H1 (cell line): ENCODE data around the gene DDX59. TPM values are rescaled to one million over a fixed set of nuclear protein-coding genes. Genes with fewer than 3 reads are reported as not detected.

Source experiments
- CTCF ChIA-PET: fragments of 300-600 bp; sonication (Branson Sonifier 250); formaldehyde crosslinking; loops from one replicate; lab custom pipeline; 2021; ENCODE audit not compliant: partially characterized antibody; lab: Charles Lee
- POLR2A ChIA-PET: fragments of 300-600 bp; sonication (Branson Sonifier 250); formaldehyde crosslinking; loops from one replicate; lab custom pipeline; 2021; ENCODE audit warnings: inconsistent platforms; ENCODE audit not compliant: partially characterized antibody; lab: Charles Lee
- DNase-seq, 2 experiments: peaks; one replicate each; pipeline versions ENCODE4 v3.0.0 to v3.0.0-alpha.2; 2010 to 2022; ENCODE audit warnings: low spot score in 2 of 2, low read depth in 1 of 2, mixed read lengths in 1 of 2
- FAIRE-seq: peaks from 2 replicates; lab custom pipeline; 2011; peaks lifted over from hg19 to GRCh38; lab: Jason Lieb, UNC
- H2AFZ ChIP-seq: 2 replicates; pipeline ENCODE4 v1.8.1; 2012; ENCODE audit warnings: low read length, inconsistent platforms
- H2AK5ac ChIP-seq: 2 replicates; pipeline ENCODE4 v1.6.1; 2013; ENCODE audit warnings: low read depth, low read length
- H2BK120ac ChIP-seq: replicated peaks from 2 replicates; pipeline ENCODE3; 2013; ENCODE audit warnings: low read depth, low read length, inconsistent platforms
- H2BK12ac ChIP-seq: 2 replicates; pipeline ENCODE4 v1.6.1; 2013; ENCODE audit warnings: low read depth, low read length
- H2BK15ac ChIP-seq: 2 replicates; pipeline ENCODE4 v1.6.1; 2013; ENCODE audit warnings: low read length
- H2BK20ac ChIP-seq: 2 replicates; pipeline ENCODE4 v1.6.1; 2013; ENCODE audit warnings: low read length
- H2BK5ac ChIP-seq: 2 replicates; pipeline ENCODE4 v1.6.1; 2013; ENCODE audit warnings: low read depth, low read length
- H3K14ac ChIP-seq: 2 replicates; pipeline ENCODE4 v1.6.1; 2013; ENCODE audit warnings: inconsistent platforms; ENCODE audit not compliant: insufficient read length
- H3K18ac ChIP-seq: 2 replicates; pipeline ENCODE4 v1.6.1; 2013; ENCODE audit warnings: low read length; ENCODE audit errors: extremely low read depth
- H3K23ac ChIP-seq: 2 replicates; pipeline ENCODE4 v1.6.1; 2013; ENCODE audit warnings: inconsistent platforms; ENCODE audit not compliant: insufficient read length
- H3K23me2 ChIP-seq: 2 replicates; pipeline ENCODE4 v1.6.1; 2013; ENCODE audit warnings: low read depth, low read length
- H3K27ac ChIP-seq: 2 replicates; pipeline ENCODE4 v1.6.1; 2011; ENCODE audit warnings: low read depth, low read length, inconsistent platforms
- H3K27me3 ChIP-seq, 4 experiments: replicated peaks in 1 of 4; 1 replicate in 1 of 4; 2 replicates in 3 of 4; pipeline versions ENCODE4 v1.6.1 to v1.8.1; 2011 to 2013; ENCODE audit warnings: low read length in 3 of 4, mild to moderate bottlenecking in 3 of 4, inconsistent platforms in 2 of 4, mixed read lengths in 2 of 4, moderate library complexity in 1 of 4; ENCODE audit not compliant: control insufficient read depth in 3 of 4, insufficient read depth in 3 of 4; ENCODE audit errors: extremely low read depth in 1 of 4
- H3K36me3 ChIP-seq, 4 experiments: 2 replicates each; pipeline versions ENCODE4 v1.6.1 to v1.8.1; 2011 to 2013; ENCODE audit warnings: mild to moderate bottlenecking in 4 of 4, low read length in 3 of 4, moderate library complexity in 2 of 4, control low read depth in 1 of 4, inconsistent platforms in 1 of 4; ENCODE audit not compliant: insufficient read depth in 4 of 4, control insufficient read depth in 2 of 4
- H3K4ac ChIP-seq: replicated peaks from 2 replicates; pipeline ENCODE3; 2013; ENCODE audit warnings: low read length, low read depth, mixed read lengths, inconsistent platforms; ENCODE audit not compliant: insufficient read length
- H3K4me1 ChIP-seq, 4 experiments: replicated peaks in 1 of 4; 1 replicate in 1 of 4; 2 replicates in 3 of 4; pipeline versions ENCODE4 v1.6.1 to v1.8.1; 2011 to 2013; ENCODE audit warnings: low read length in 3 of 4, inconsistent platforms in 2 of 4, mixed read lengths in 1 of 4; ENCODE audit not compliant: insufficient read depth in 4 of 4, control insufficient read depth in 3 of 4
- H3K4me2 ChIP-seq, 2 experiments: 2 replicates each; pipeline versions ENCODE4 v1.6.1 to v1.8.1; 2011 to 2013; ENCODE audit warnings: low read depth in 2 of 2, low read length in 2 of 2, control low read depth in 1 of 2, inconsistent platforms in 1 of 2, mild to moderate bottlenecking in 1 of 2; ENCODE audit not compliant: insufficient read depth in 1 of 2
- H3K4me3 ChIP-seq, 4 experiments: fragments of 200-600, 300-600 bp in 1 of 4; sonication (generic), shearing (Covaris generic), sonication (Bioruptor Twin) in 1 of 4; 2 replicates each; pipeline versions ENCODE4 v1.5.1 to v1.8.1; 2011 to 2016; ENCODE audit warnings: low read length in 4 of 4, low read depth in 3 of 4, control low read depth in 2 of 4, inconsistent platforms in 2 of 4, mild to moderate bottlenecking in 2 of 4, mixed read lengths in 1 of 4, moderate library complexity in 1 of 4; ENCODE audit not compliant: insufficient read depth in 2 of 4; ENCODE audit errors: extremely low read depth in 1 of 4
- H3K56ac ChIP-seq: replicated peaks from 2 replicates; pipeline ENCODE3; 2013; ENCODE audit warnings: low read depth, mild to moderate bottlenecking, mixed read lengths, low read length, inconsistent platforms; ENCODE audit not compliant: insufficient read length
- H3K79me1 ChIP-seq: 2 replicates; pipeline ENCODE4 v1.6.1; 2013; ENCODE audit warnings: low read depth, low read length, control low read depth
- H3K79me2 ChIP-seq, 2 experiments: 2 replicates each; pipeline versions ENCODE4 v1.6.1 to v1.8.1; 2012 to 2013; ENCODE audit warnings: low read length in 2 of 2, mild to moderate bottlenecking in 2 of 2, inconsistent platforms in 1 of 2; ENCODE audit not compliant: insufficient read depth in 2 of 2, control insufficient read depth in 1 of 2
- H3K9ac ChIP-seq, 4 experiments: replicated peaks in 1 of 4; 1 replicate in 1 of 4; 2 replicates in 3 of 4; pipeline versions ENCODE4 v1.6.1 to v1.8.1; 2011 to 2013; ENCODE audit warnings: low read depth in 3 of 4, low read length in 3 of 4, control low read depth in 2 of 4, mild to moderate bottlenecking in 2 of 4, moderate library complexity in 2 of 4, inconsistent platforms in 1 of 4; ENCODE audit errors: extremely low read depth in 1 of 4
- H3K9me3 ChIP-seq, 2 experiments: 2 replicates each; pipeline versions ENCODE4 v1.6.1 to v1.8.1; 2012 to 2013; ENCODE audit warnings: mild to moderate bottlenecking in 2 of 2, moderate library complexity in 2 of 2, control low read depth in 1 of 2, inconsistent platforms in 1 of 2, low read depth in 1 of 2, low read length in 1 of 2, mixed read lengths in 1 of 2; ENCODE audit not compliant: insufficient read depth in 2 of 2
- H4K20me1 ChIP-seq, 2 experiments: replicated peaks in 1 of 2; 2 replicates each; pipeline versions ENCODE3 to v1.8.1; 2011 to 2013; ENCODE audit warnings: inconsistent platforms in 2 of 2, low read length in 2 of 2, mild to moderate bottlenecking in 1 of 2; ENCODE audit not compliant: insufficient read depth in 2 of 2, control insufficient read depth in 1 of 2
- H4K5ac ChIP-seq: 2 replicates; pipeline ENCODE4 v1.6.1; 2013; ENCODE audit warnings: low read length, low read depth, mixed read lengths, inconsistent platforms; ENCODE audit not compliant: insufficient read length
- H4K8ac ChIP-seq: 2 replicates; pipeline ENCODE4 v1.8.0; 2013; ENCODE audit warnings: mild to moderate bottlenecking, moderate library complexity, low read length, inconsistent platforms; ENCODE audit not compliant: insufficient read depth; ENCODE audit errors: extremely low read depth
- H4K91ac ChIP-seq: replicated peaks from 2 replicates; pipeline ENCODE3; 2013; ENCODE audit warnings: low read length, mixed read lengths, inconsistent platforms; ENCODE audit not compliant: insufficient read length
- ASH2L ChIP-seq: fragments of 200-600, 300-600 bp; sonication (generic); IDR thresholded peaks from one replicate; pipeline ENCODE4 v1.7.1; 2017; ENCODE audit warnings: low read length
- CBX5 ChIP-seq: fragments of 300-800, 300-1000 bp; sonication (generic); IDR thresholded peaks from 2 replicates; pipeline ENCODE4 v1.7.1; 2016; ENCODE audit warnings: antibody characterized with exemption, low read length, low read depth
- CEBPB ChIP-seq: IDR thresholded peaks from 2 replicates; pipeline ENCODE4 v1.6.1; 2012; ENCODE audit warnings: low read depth, low read length
- CHD1 ChIP-seq: IDR thresholded peaks from 2 replicates; pipeline ENCODE4 v1.6.1; 2012; ENCODE audit warnings: low read depth, low read length, improper control_type of control experiment
- EP300 ChIP-seq, 2 experiments: IDR thresholded peaks; 1 replicate in 1 of 2; 2 replicates in 1 of 2; pipeline ENCODE4 v1.6.1; 2011 to 2012; ENCODE audit warnings: low read depth in 2 of 2, low read length in 2 of 2, mild to moderate bottlenecking in 2 of 2, borderline replicate concordance in 1 of 2, inconsistent platforms in 1 of 2, moderate library complexity in 1 of 2
- FOSL1 ChIP-seq: IDR thresholded peaks from 2 replicates; pipeline ENCODE4 v1.6.1; 2011; ENCODE audit warnings: mild to moderate bottlenecking, low read depth, low read length, moderate library complexity; ENCODE audit not compliant: insufficient read depth
- GABPA ChIP-seq: IDR thresholded peaks from 2 replicates; pipeline ENCODE4 v1.6.1; 2011; ENCODE audit warnings: mild to moderate bottlenecking, low read length, moderate library complexity, borderline replicate concordance; ENCODE audit not compliant: insufficient read depth
- PHF8 ChIP-seq: fragments of 200-600 bp; sonication (generic); conservative IDR thresholded peaks from 2 replicates; pipeline ENCODE4 v1.7.1; 2012; ENCODE audit warnings: low read depth, mild to moderate bottlenecking, inconsistent platforms, low read length, moderate library complexity
- RBBP5 ChIP-seq: IDR thresholded peaks from 2 replicates; pipeline ENCODE4 v1.7.1; 2012; ENCODE audit warnings: low read depth, mild to moderate bottlenecking, inconsistent platforms, low read length, moderate library complexity, borderline replicate concordance
- RNF2 ChIP-seq: fragments of 200-900, 300-1000 bp; sonication (generic); IDR thresholded peaks from 2 replicates; pipeline ENCODE4 v1.7.1; 2016; ENCODE audit warnings: borderline replicate concordance, low read depth, mild to moderate bottlenecking, antibody characterized with exemption, low read length; ENCODE audit not compliant: poor library complexity, severe bottlenecking; ENCODE audit errors: missing control alignments
- RXRA ChIP-seq: IDR thresholded peaks from 2 replicates; pipeline ENCODE4 v1.6.1; 2011; ENCODE audit warnings: low read depth, mild to moderate bottlenecking, low read length, moderate library complexity; ENCODE audit not compliant: insufficient read depth
- SIRT6 ChIP-seq: IDR thresholded peaks from one replicate; pipeline ENCODE4 v1.7.1; 2012; ENCODE audit warnings: low read length, inconsistent platforms
- SIX5 ChIP-seq: IDR thresholded peaks from 2 replicates; pipeline ENCODE4 v1.6.1; 2011; ENCODE audit warnings: mild to moderate bottlenecking, low read depth, low read length
- TAF1 ChIP-seq: IDR thresholded peaks from 2 replicates; pipeline ENCODE4 v1.6.1; 2011; ENCODE audit warnings: mild to moderate bottlenecking, low read depth, low read length
- TCF12 ChIP-seq: IDR thresholded peaks from 2 replicates; pipeline ENCODE4 v1.6.1; 2011; ENCODE audit warnings: low read depth, mild to moderate bottlenecking, low read length
- WGBS, 2 experiments: shearing (Covaris generic) in 1 of 2; methylation state at CpG; one replicate each; pipeline versions ENCODE4 v1.1.6 to v1.1.7; 2013 to 2015; ENCODE audit warnings: low lambda C conversion rate in 2 of 2, mixed read lengths in 2 of 2, inconsistent platforms in 1 of 2, low coverage in 1 of 2, missing lambda C conversion rate in 1 of 2; ENCODE audit not compliant: insufficient replicate concordance in 2 of 2, insufficient coverage in 1 of 2, insufficient read length in 1 of 2; ENCODE audit errors: extremely low coverage in 1 of 2, missing lambda C conversion rate in 1 of 2; 5-methylcytosine and 5-hydroxymethylcytosine counted together
- polyA plus RNA-seq, 7 experiments: library from polyadenylated mRNA; depleted of rRNA in 3 of 7; stranded (reverse) in 5 of 7; unstranded in 2 of 7; fragments of >200 nt in 5 of 7; fragments of 200-250 nt in 2 of 7; gene quantifications; 1 replicate in 5 of 7; 2 replicates in 1 of 7; 4 replicates in 1 of 7; pipeline versions ENCODE4 v1.2.1 to v1.2.3, GENCODE V29; 2011 to 2013; ENCODE audit warnings: missing spikeins in 2 of 7, mixed read lengths in 2 of 7
- total RNA-seq: library from RNA; stranded (reverse); fragmentation: NEBNext Ultra II Directional; extraction: Animal tissue kit (Norgen Biotek cat#: 25700); gene quantifications from 2 replicates; pipeline ENCODE4 v1.2.1, GENCODE V29; 2021

The DDX59 gene
- total and polyA plus RNA-seq, 2 of the 8 experiments (the other 6 are each of a cell fraction or from before 2014, with no cell fraction given): 8.3 to 19.4 TPM

DNA sequence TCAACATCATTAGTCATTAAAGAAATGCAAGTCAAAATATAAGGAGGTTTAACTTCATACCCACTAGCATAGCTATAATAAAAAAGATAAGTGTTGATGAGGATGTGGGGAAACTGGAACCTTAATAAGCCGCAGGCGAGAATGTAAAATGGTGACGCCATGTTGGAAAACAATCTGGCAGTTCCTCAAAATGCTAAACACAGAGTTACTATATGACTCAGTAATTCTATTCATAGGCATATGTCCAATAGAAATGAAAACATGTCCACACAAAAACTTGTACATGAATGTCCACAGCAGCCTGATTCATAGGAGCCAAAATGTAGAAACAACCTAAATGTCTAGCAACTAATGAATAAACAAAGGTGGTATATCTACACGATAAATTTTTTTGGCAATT is 23.2 kb downstream of the DDX59 start:
- H3K4me2 ChIP-seq: no peak overlapping the region
- H3K79me1 ChIP-seq: no peaks in the 10 kb centered on the region
- no peaks in the 10 kb centered on the region for H3K23me2 ChIP-seq
- H2BK5ac ChIP-seq: no peak overlapping the region
- H3K9me3 ChIP-seq: no peaks in the 10 kb centered on the region
- DNase-seq (no peak), FAIRE-seq (no peak)
- H3K23ac ChIP-seq: no peak overlapping the region
- 96% methylated on average over 4 of the region's 4 CpGs; no CpG with 5 or more reads in 1 of the 2 experiments for WGBS, 2 experiments
- no peak overlapping the region for H2BK12ac ChIP-seq
- no peak overlapping the region for H2BK15ac ChIP-seq
- H3K14ac ChIP-seq: no peak overlapping the region
- no peak overlapping the region for H2AFZ ChIP-seq
- H3K79me2 ChIP-seq: no peaks in the 10 kb centered on the region
- POLR2A ChIA-PET: interaction anchor here (0.7 to 1.1 kb wide), 2 partner anchors 35 to 245 kb away, joined by 3 read pairs; no protein-coding TSS in a partner anchor
- no peak overlapping the region for H2BK20ac ChIP-seq
- CTCF ChIA-PET: interaction anchor here (1.6 kb wide), 1 partner anchor 11 kb away, joined by 5 read pairs; no protein-coding TSS in a partner anchor
- no peak overlapping the region for H3K4ac ChIP-seq
- no peak overlapping the region for H2BK120ac ChIP-seq
- H3K4me1 ChIP-seq: no peaks in the 10 kb centered on the region
- peaks cover 0 to 28% (median 9%) of the 10 kb centered on the region in 4 experiments for H3K36me3 ChIP-seq
- no peak overlapping the region for H3K27ac ChIP-seq
- no peaks in the 10 kb centered on the region for H4K20me1 ChIP-seq
- no peak overlapping the region for H3K18ac ChIP-seq
- no peak overlapping the region for H3K4me3 ChIP-seq
- H3K27me3 ChIP-seq: no peaks in the 10 kb centered on the region
- H4K91ac ChIP-seq: no peak overlapping the region
- H3K9ac ChIP-seq: no peak overlapping the region
- H4K5ac ChIP-seq: no peak overlapping the region
- no peak overlapping the region for H3K56ac ChIP-seq
- no peak overlapping the region for H2AK5ac ChIP-seq
- H4K8ac ChIP-seq: no peak overlapping the region
- TF ChIP-seq CBX5 (no peak), FOSL1 (no peak), RNF2 (no peak), TAF1 (no peak), RBBP5 (no peak), TCF12 (no peak), ASH2L (no peak), RXRA (no peak), SIRT6 (no peak), GABPA (no peak), SIX5 (no peak), CHD1 (no peak), CEBPB (no peak), EP300 (IDR thresholded peaks at IDR 0.05; ENCODE audit: borderline replicate concordance in 1 of 2, low read depth in 2 of 2, low read length in 2 of 2) (no peak), PHF8 (no peak)
